Measurements from ENCODE around the gene IL12RB2.
A peak's percentile ranks its signal among the peaks of the same experiment; 100 is the strongest.
"Not testable (repeated sequence)": the region's sequence is repeated elsewhere in the genome, so short reads cannot be mapped to it uniquely, and the experiment has no call there.

Gene IL12RB2

GRCh38 chr1:67399199-67399993 is 91.7 kb downstream of the IL12RB2 start:
- DNase-seq (ENCODE audit: low spot score) = no peak

- not testable (repeated sequence) for DNase-seq (ENCODE audit: low spot score)
These were observed 92.5 kb downstream of the IL12RB2 start for GRCh38 chr1:67400029-67400786.

- no peak for DNase-seq (ENCODE audit: low spot score)
These were observed 93.8 kb downstream of the IL12RB2 start for GRCh38 chr1:67401443-67401842.

GRCh38 chr1:67404212-67404620 is 96.5 kb downstream of the IL12RB2 start:
- DNase-seq (ENCODE audit: low spot score) = peak; percentile 7

GRCh38 chr1:67405473-67406245 is 98.0 kb downstream of the IL12RB2 start:
- DNase-seq (ENCODE audit: low spot score) = no peak

GRCh38 chr1:67407498-67407897 is 99.8 kb downstream of the IL12RB2 start:
- DNase-seq (ENCODE audit: low spot score) = no peak

- no peak for DNase-seq (ENCODE audit: low spot score)
These were observed 100.5 kb downstream of the IL12RB2 start for GRCh38 chr1:67408148-67408547.

GRCh38 chr1:67413101-67413500 is 105.4 kb downstream of the IL12RB2 start:
- DNase-seq (ENCODE audit: low spot score) = not testable (repeated sequence)

- no peak for DNase-seq (ENCODE audit: low spot score)
These were observed 106.9 kb downstream of the IL12RB2 start for GRCh38 chr1:67414574-67414973.

GRCh38 chr1:67415041-67415440 is 107.4 kb downstream of the IL12RB2 start:
- DNase-seq (ENCODE audit: low spot score) = no peak

- not testable (repeated sequence) for DNase-seq (ENCODE audit: low spot score)
These were observed 110.1 kb downstream of the IL12RB2 start for GRCh38 chr1:67417733-67418132.

- no peak for DNase-seq (ENCODE audit: low spot score)
These were observed 111.3 kb downstream of the IL12RB2 start for GRCh38 chr1:67418839-67419586.

GRCh38 chr1:67420835-67421492 is 113.3 kb downstream of the IL12RB2 start:
- DNase-seq (ENCODE audit: low spot score) = no peak

GRCh38 chr1:67427465-67427864 is 119.8 kb downstream of the IL12RB2 start:
- DNase-seq (ENCODE audit: low spot score) = no peak

GRCh38 chr1:67427947-67428346 is 120.3 kb downstream of the IL12RB2 start:
- DNase-seq (ENCODE audit: low spot score) = no peak

GRCh38 chr1:67429011-67429527 is 121.4 kb downstream of the IL12RB2 start:
- no peak for DNase-seq (ENCODE audit: low spot score)

GRCh38 chr1:67429528-67430357 is 122.1 kb downstream of the IL12RB2 start:
- DNase-seq (ENCODE audit: low spot score) = no peak

GRCh38 chr1:67430358-67431155 is 122.9 kb downstream of the IL12RB2 start, which contains the start of gene SERBP1:
Gene SERBP1, minus strand, starts transcription at chr1:67430402. Its CDS starts 102 bp downstream, at chr1:67430300.
- DNase-seq (ENCODE audit: low spot score) = peak; percentile 96

- DNase-seq (ENCODE audit: low spot score) = no peak
These were observed 123.6 kb downstream of the IL12RB2 start for GRCh38 chr1:67431156-67431765.

Data from kidney capillary endothelial cell (primary cell).